Activated T-cell treated with anti-CD3 and anti-CD28 coated beads, Interleukin-2, amount 50 U/mL, for 72 hours (primary cell): ENCODE results near the gene ADSS1. TPM values are rescaled to one million over a fixed set of nuclear protein-coding genes. Genes with fewer than 3 reads are reported as not detected.
"Not testable (repeated sequence)": the region's sequence is repeated elsewhere in the genome, so short reads cannot be mapped to it uniquely, and the experiment has no call there.

Source experiments
- ATAC-seq, 2 donors: fragments of 150-1000 bp; cut with Tn5 transposase; replicated peaks in 1 of 2; 2 replicates each; pipeline ENCODE4 v1.10.0; 2021; ENCODE audit warnings: moderate library complexity in 2 of 2, mild to moderate bottlenecking in 1 of 2
- DNase-seq, 2 donors: peaks; one replicate each; pipeline ENCODE4 v3.0.0; 2021 to 2022; ENCODE audit warnings: mixed read lengths in 1 of 2
- H3K27ac Mint-ChIP-seq: one replicate; pipeline ENCODE4 v1.8.0; 2022; ENCODE audit warnings: mild to moderate bottlenecking, moderate library complexity, mixed read lengths
- H3K27me3 Mint-ChIP-seq: one replicate; pipeline ENCODE4 v1.8.0; 2022; ENCODE audit warnings: low read depth, mixed read lengths
- H3K36me3 Mint-ChIP-seq, 2 donors: one replicate each; pipeline ENCODE4 v1.8.0; 2022; ENCODE audit warnings: mixed read lengths in 2 of 2, mild to moderate bottlenecking in 1 of 2; ENCODE audit not compliant: insufficient read depth in 2 of 2
- H3K4me1 Mint-ChIP-seq: one replicate; pipeline ENCODE4 v1.8.0; 2022; ENCODE audit warnings: low read depth, mixed read lengths
- H3K4me3 Mint-ChIP-seq, 2 donors: one replicate each; pipeline ENCODE4 v1.8.0; 2022; ENCODE audit warnings: mild to moderate bottlenecking in 2 of 2, mixed read lengths in 2 of 2, moderate library complexity in 2 of 2
- H3K9me3 Mint-ChIP-seq, 2 donors: one replicate each; pipeline ENCODE4 v1.8.0; 2022; ENCODE audit warnings: mixed read lengths in 2 of 2
- total RNA-seq, 2 donors: library from RNA; stranded (reverse); gene quantifications; one replicate each; pipeline ENCODE4 v1.2.3, GENCODE V29; 2022

ADSS1 gene
- total RNA-seq, 2 donors from 2014 or later: 4.6 to 6.1 TPM

GRCh38 chr14:104741803-104742251, 17.8 kb downstream of the ADSS1 start:
- no peak for DNase-seq
- Mint-ChIP-seq H3K9me3 (no peaks in the 10 kb centered on the region), H3K36me3 (no peaks in the 10 kb centered on the region), H3K4me3 (no peak overlapping the region), H3K27me3 (no peaks in the 10 kb centered on the region), H3K4me1 (peaks cover 7% of the 10 kb centered on the region), H3K27ac (no peak overlapping the region)
- ATAC-seq: no peak

- no peak overlapping the region for H3K4me3 Mint-ChIP-seq
- H3K4me1 Mint-ChIP-seq: peaks cover 7% of the 10 kb centered on the region
- no peaks in the 10 kb centered on the region for H3K27me3 Mint-ChIP-seq
- no peaks in the 10 kb centered on the region for H3K36me3 Mint-ChIP-seq
- no peaks in the 10 kb centered on the region for H3K9me3 Mint-ChIP-seq
- DNase-seq (no peak), ATAC-seq (no peak)
- H3K27ac Mint-ChIP-seq: no peak overlapping the region
These were observed 18.8 kb downstream of the ADSS1 start for GRCh38 chr14:104742586-104743455.

GRCh38 chr14:104743461-104744380, 19.7 kb downstream of the ADSS1 start:
- no peak overlapping the region for H3K27ac Mint-ChIP-seq
- DNase-seq (no peak), ATAC-seq (no peak)
- H3K36me3 Mint-ChIP-seq: no peaks in the 10 kb centered on the region
- no peak overlapping the region for H3K4me3 Mint-ChIP-seq
- no peaks in the 10 kb centered on the region for H3K9me3 Mint-ChIP-seq
- no peaks in the 10 kb centered on the region for H3K27me3 Mint-ChIP-seq
- H3K4me1 Mint-ChIP-seq: peaks cover 7% of the 10 kb centered on the region

DNA sequence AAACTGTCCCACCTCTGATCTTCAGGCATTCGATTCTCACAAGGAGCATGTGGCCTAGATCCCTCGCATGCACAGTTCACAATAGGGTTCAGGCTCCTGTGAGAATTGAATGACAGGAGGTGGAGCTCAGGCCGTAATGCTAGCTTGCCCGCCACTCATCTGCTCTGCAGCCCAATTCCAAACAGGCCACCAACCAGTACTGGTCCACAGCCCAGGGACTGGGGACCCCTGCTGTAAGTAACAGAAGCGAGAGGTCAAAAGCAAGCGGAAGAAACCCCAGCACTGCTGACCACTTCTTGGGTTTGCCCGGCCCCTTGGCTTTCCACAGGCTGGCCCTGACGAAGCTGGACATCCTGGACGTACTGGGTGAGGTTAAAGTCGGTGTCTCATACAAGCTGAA, 20.5 kb downstream of the ADSS1 start:
- H3K27ac Mint-ChIP-seq: no peak overlapping the region
- H3K9me3 Mint-ChIP-seq: no peaks in the 10 kb centered on the region
- H3K36me3 Mint-ChIP-seq: no peaks in the 10 kb centered on the region

DNA sequence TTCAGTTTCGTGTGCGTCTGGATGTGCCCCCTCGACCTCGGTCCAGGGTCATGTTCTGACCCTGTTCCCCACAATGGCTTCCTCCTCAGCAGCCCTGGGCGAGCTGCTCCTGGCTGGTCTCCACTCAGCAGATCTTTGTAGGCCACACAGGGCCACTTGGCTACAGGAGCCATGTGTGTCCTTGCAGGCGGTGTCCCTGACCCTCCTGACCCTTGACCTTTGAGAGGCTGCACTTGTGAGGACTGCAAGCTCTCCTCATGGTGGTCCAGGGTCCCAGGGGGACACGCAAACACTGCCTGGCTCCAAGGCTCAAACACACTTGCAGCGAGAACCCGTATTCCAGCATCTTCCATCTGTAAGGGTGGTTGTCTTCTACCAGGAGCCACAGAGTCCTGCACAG, 21.4 kb downstream of the ADSS1 start:
- Mint-ChIP-seq H3K27me3 (no peaks in the 10 kb centered on the region), H3K9me3 (no peaks in the 10 kb centered on the region), H3K36me3 (no peaks in the 10 kb centered on the region), H3K4me3 (no peak overlapping the region), H3K27ac (no peak overlapping the region), H3K4me1 (peaks cover 7% of the 10 kb centered on the region)
- ATAC-seq: no peak
- no peak for DNase-seq

More for the DNA sequence above, 20.5 kb downstream of the ADSS1 start:
- Mint-ChIP-seq H3K4me3 (no peak overlapping the region), H3K4me1 (peaks cover 7% of the 10 kb centered on the region), H3K27me3 (no peaks in the 10 kb centered on the region)
- no peak for DNase-seq
- no peak for ATAC-seq

DNA sequence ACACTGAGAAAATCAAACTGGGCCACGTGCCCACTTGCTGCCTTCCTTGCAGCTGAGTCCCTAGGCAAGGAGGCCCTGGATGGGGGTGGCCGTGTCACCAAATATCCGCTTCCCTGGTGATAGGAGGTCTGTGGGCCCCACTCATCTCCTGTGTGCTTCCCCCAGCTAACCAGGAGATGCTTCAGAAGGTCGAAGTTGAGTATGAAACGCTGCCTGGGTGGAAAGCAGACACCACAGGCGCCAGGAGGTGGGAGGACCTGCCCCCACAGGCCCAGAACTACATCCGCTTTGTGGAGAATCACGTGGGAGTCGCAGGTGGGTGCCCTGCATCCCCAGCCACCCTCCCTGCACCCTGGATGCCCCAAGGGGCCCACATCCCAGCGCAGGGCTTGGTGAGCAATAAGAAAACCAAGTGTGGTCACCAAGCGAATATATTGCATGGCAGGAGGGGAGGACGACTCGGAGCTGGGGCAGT, 22.1 kb downstream of the ADSS1 start:
- Mint-ChIP-seq H3K27ac (no peak overlapping the region), H3K36me3 (no peaks in the 10 kb centered on the region), H3K4me3 (peak overlapping the region in 1 of 2 donors; percentile 30), H3K27me3 (no peaks in the 10 kb centered on the region), H3K9me3 (no peaks in the 10 kb centered on the region), H3K4me1 (peaks cover 7% of the 10 kb centered on the region)
- peak; percentile 67 to 85 for ATAC-seq
- peak; percentile 31 to 56 for DNase-seq

DNA sequence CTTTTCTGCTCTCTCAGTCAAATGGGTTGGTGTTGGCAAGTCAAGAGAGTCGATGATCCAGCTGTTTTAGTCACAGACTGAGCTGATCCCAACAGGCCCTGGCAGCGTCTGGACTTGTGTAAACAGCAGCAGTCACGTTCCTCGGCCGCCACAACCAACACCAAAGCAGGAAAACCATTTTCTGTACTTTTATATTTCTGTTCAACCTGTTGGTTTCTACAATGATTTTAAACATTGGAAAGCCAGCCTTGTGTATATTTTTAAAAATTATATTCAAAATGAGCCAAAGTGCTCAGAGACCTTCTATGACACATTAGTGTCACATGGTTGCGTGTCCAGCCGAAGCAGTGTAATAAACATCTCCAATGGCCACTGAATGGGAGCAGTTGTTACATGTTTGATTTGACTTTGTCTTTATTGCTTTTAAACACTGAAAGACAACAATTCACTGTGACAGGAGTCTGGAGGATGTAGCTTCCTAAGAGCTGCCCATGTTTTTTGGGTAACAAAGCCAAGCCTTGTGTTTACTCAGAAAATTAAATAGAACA, 23.0 kb downstream of the ADSS1 start:
- Mint-ChIP-seq H3K36me3 (no peaks in the 10 kb centered on the region), H3K27me3 (no peaks in the 10 kb centered on the region), H3K9me3 (no peaks in the 10 kb centered on the region), H3K4me1 (peaks cover 7% of the 10 kb centered on the region), H3K27ac (no peak overlapping the region), H3K4me3 (no peak overlapping the region)
- ATAC-seq: no peak
- no peak for DNase-seq

DNA sequence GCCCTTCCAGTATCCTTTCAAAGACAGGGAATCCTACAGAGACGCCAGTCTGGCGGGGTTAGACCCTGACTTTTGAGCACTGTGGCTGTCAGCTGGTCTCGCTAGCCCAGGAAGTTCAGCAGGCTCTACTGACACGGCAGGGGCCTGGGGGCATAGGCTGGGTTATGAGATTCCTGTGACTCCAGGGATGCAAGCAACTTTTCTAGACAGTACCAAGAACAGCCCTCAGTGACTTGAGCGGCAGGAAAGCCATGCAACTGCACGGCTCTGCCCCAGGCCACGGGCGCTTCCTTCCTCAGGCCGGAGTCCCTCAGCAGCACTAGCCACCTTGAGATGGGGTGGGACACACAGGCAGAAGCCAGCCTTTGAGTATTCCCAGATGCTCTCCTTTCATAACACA, 23.8 kb downstream of the ADSS1 start:
- peaks cover 0 to under 1% of the 10 kb centered on the region in 2 donors for H3K36me3 Mint-ChIP-seq
- no peaks in the 10 kb centered on the region for H3K9me3 Mint-ChIP-seq
- peaks cover 7% of the 10 kb centered on the region for H3K4me1 Mint-ChIP-seq
- H3K4me3 Mint-ChIP-seq: no peak overlapping the region
- ATAC-seq (no peak), DNase-seq (no peak)
- H3K27me3 Mint-ChIP-seq: no peaks in the 10 kb centered on the region
- H3K27ac Mint-ChIP-seq: no peak overlapping the region

- Mint-ChIP-seq H3K4me1 (peaks cover 15% of the 10 kb centered on the region), H3K27me3 (no peaks in the 10 kb centered on the region), H3K36me3 (peaks cover 0 to 2% of the 10 kb centered on the region in 2 donors), H3K27ac (no peak overlapping the region), H3K9me3 (no peaks in the 10 kb centered on the region), H3K4me3 (no peak overlapping the region)
- DNase-seq (no peak), ATAC-seq (no peak)
These were observed 25.2 kb downstream of the ADSS1 start for GRCh38 chr14:104749111-104749649.

DNA sequence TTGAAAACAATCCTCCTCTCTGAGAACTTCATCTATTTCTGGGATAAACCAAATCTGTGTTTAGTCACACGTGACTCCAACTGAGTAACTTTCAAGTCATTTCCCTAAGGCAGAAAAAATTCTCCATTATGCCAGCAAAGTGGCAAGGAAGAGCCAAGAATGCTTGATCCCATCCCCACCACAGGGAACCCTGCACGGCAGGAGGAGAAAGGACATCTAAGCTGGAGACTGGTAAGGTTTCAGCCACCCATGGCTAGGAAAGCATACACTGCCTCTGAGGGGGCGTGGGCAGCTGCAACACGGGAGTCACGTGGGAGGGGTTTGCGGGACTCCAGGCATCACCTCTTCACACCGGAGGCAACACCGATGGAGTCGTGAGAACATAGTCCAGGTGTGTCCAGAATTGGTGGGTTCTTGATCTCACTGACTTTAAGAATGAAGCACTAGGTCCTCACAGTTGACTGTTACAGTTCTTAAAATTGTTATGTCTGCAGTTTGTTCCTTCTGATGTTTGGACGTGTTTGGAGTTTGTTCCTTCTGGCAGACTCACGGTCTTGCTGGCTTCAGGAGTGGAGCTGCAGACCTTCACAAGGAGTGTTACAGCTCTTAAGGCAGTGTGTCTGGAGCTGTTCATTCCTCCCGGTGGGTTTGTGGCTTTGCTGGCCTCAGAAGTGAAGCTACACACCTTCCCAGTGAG, 26.2 kb downstream of the ADSS1 start:
- H3K9me3 Mint-ChIP-seq: no peaks in the 10 kb centered on the region
- DNase-seq (no peak), ATAC-seq (no peak)
- H3K27me3 Mint-ChIP-seq: no peaks in the 10 kb centered on the region
- H3K36me3 Mint-ChIP-seq: peaks cover 0 to 2% of the 10 kb centered on the region in 2 donors
- H3K4me1 Mint-ChIP-seq: peaks cover 24% of the 10 kb centered on the region
- no peak overlapping the region for H3K4me3 Mint-ChIP-seq
- no peak overlapping the region for H3K27ac Mint-ChIP-seq

GRCh38 chr14:104750753-104751057, 26.7 kb downstream of the ADSS1 start:
- DNase-seq, H3K27ac Mint-ChIP-seq, H3K27me3 Mint-ChIP-seq, ATAC-seq, H3K9me3 Mint-ChIP-seq, H3K36me3 Mint-ChIP-seq: not testable (repeated sequence)
- peaks cover 27% of the 10 kb centered on the region for H3K4me1 Mint-ChIP-seq
- H3K4me3 Mint-ChIP-seq: peak overlapping the region in 1 of 2 donors; percentile 55
